WERI-Rb-1 (cell line): ENCODE results near the gene ADCK2.
"Not testable (repeated sequence)": the region's sequence is repeated elsewhere in the genome, so short reads cannot be mapped to it uniquely, and the experiment has no call there.

Experiments used
- DNase-seq: peaks from one replicate; pipeline ENCODE4 v3.0.0-alpha.2; 2020
- H3K27ac ChIP-seq: fragments of 250-450 bp; sonication (Bioruptor Pico); 2 replicates; pipeline ENCODE4 v1.5.1; 2020; ENCODE audit warnings: mild to moderate bottlenecking, moderate library complexity
- H3K27me3 ChIP-seq: fragments of 250-450 bp; sonication (Bioruptor Pico); 2 replicates; pipeline ENCODE4 v1.5.1; 2021; ENCODE audit warnings: mild to moderate bottlenecking, low read depth, moderate library complexity; ENCODE audit not compliant: insufficient read depth, severe bottlenecking
- H3K36me3 ChIP-seq: fragments of 250-450 bp; sonication (Bioruptor Pico); 2 replicates; pipeline ENCODE4 v1.5.1; 2020; ENCODE audit warnings: mild to moderate bottlenecking, moderate library complexity
- H3K4me3 ChIP-seq: 2 replicates; pipeline ENCODE4 v1.5.1; 2011; ENCODE audit warnings: low read depth, mild to moderate bottlenecking, control low read depth, low read length
- H3K9me3 ChIP-seq: fragments of 250-450 bp; sonication (Bioruptor Pico); 2 replicates; pipeline ENCODE4 v1.5.1; 2021; ENCODE audit warnings: mild to moderate bottlenecking, moderate library complexity; ENCODE audit not compliant: severe bottlenecking
- TF ChIP-seq, protein P1 (sequence below): IDR thresholded peaks from 2 replicates; pipeline ENCODE4 v1.5.1; 2011; ENCODE audit warnings: low read depth, mild to moderate bottlenecking, control low read depth, inconsistent platforms, low read length

ADCK2 gene

DNA sequence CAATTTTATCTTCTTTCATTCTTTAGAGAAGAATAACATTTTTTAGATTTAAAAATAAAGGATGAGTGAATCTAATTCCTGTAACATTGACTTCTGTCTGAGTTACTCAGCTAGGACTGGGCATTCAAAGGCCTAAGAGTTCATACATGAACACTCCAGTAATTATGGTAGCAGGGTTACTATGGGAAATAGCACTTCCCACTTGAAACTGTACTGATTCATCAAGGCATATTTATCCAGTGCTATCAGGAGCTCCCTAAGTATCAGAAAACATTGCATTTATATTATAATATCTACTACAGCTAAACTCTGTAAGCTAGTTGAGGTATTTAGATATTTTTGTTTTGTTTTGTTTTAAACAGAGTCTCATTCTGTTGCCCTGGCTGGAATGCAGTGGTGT is 65.5 kb downstream of the ADCK2 start:
- H3K27me3 ChIP-seq: no peaks in the 10 kb centered on the region
- peaks cover 13% of the 10 kb centered on the region; the same call in 1 of the 2 replicates for H3K36me3 ChIP-seq

DNA sequence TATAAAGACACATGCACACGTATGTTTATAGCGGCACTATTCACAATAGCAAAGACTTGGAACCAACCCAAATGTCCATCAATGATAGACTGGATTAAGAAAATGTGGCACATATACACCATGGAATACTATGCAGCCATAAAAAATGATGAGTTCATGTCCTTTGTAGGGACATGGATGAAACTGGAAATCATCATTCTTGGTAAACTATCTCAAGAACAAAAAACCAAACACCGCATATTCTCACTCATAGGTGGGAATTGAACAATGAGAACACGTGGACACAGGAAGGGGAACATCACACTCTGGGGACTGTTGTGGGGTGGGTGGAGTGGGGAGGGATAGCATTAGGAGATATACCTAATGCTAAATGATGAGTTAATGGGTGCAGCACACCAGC is 70.5 kb downstream of the ADCK2 start:
- not testable (repeated sequence) for DNase-seq, H3K27me3 ChIP-seq, H3K4me3 ChIP-seq, H3K27ac ChIP-seq, H3K9me3 ChIP-seq
- H3K36me3 ChIP-seq: peaks cover 15% of the 10 kb centered on the region

More for the DNA sequence above, 65.5 kb downstream of the ADCK2 start:
- no peak for DNase-seq
- TF ChIP-seq, protein P1, sequence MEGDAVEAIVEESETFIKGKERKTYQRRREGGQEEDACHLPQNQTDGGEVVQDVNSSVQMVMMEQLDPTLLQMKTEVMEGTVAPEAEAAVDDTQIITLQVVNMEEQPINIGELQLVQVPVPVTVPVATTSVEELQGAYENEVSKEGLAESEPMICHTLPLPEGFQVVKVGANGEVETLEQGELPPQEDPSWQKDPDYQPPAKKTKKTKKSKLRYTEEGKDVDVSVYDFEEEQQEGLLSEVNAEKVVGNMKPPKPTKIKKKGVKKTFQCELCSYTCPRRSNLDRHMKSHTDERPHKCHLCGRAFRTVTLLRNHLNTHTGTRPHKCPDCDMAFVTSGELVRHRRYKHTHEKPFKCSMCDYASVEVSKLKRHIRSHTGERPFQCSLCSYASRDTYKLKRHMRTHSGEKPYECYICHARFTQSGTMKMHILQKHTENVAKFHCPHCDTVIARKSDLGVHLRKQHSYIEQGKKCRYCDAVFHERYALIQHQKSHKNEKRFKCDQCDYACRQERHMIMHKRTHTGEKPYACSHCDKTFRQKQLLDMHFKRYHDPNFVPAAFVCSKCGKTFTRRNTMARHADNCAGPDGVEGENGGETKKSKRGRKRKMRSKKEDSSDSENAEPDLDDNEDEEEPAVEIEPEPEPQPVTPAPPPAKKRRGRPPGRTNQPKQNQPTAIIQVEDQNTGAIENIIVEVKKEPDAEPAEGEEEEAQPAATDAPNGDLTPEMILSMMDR: no peak
- Histone ChIP-seq H3K27ac (no peak overlapping the region), H3K9me3 (no peaks in the 10 kb centered on the region), H3K4me3 (no peak overlapping the region)

DNA sequence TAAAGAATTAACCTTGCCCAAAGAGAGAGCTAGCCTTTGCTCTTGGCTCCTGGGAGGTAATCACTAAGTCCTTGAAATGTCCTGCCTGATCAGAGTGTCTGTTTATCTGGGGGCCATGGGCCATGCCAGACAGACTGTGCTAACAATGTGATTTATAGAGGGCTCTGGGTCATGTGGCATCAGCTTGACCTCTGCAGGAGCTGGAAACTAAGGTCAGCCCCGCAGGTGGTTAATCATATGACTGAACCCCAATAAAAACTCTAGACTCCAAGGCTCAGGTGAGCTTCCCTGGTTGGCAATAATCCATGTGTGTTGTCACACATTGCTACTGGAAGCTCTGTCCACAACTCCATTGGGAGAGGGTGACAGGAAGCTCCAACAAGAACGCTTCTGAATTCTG is 71.3 kb downstream of the ADCK2 start:
- Histone ChIP-seq H3K27me3 (no peaks in the 10 kb centered on the region), H3K4me3 (no peak overlapping the region), H3K9me3 (no peaks in the 10 kb centered on the region), H3K36me3 (peaks cover 14% of the 10 kb centered on the region), H3K27ac (no peak overlapping the region)
- TF ChIP-seq, protein P1: no peak
- DNase-seq: no peak
